ENCODE measurements around the gene DIAPH2.
"Not testable (repeated sequence)": the region's sequence is repeated elsewhere in the genome, so short reads cannot be mapped to it uniquely, and the experiment has no call there.

DNA sequence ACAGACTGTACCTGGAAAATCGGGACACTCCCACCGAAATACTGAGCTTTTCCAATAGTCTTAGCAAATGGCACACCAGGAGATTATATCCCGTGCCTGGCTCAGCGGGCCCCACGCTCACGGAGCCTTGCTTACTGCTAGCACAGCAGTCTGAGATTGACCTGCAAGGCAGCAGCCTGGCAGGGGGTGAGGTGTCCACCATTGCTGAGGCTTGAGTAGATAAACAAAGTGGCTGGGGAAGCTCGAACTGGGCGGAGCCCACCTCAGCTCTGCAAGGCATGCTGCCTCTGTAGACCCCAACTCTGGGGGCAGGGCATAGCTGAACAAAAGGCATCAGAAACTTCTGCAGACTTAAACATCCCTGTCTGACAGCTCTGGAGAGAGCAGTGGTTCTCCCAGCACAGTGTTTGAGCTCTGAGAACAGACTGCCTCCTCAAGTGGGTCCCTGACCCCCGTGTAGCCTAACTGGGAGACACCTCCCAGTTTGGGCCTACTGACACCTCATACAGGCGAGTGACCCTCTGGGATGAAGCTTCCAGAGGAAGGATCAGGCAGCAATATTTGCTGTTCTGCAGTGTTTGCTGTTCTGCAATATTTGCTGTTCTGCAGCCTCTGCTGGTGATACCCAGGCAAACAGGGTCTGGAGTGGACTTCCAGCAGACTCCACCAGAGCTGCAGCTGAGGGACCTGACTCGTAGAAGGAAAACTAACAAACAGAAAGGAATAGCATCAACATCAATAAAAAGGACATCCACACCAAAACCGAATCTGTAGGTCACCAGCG is 725.2 kb downstream of the DIAPH2 start:
- TF ChIP-seq, protein P1, sequence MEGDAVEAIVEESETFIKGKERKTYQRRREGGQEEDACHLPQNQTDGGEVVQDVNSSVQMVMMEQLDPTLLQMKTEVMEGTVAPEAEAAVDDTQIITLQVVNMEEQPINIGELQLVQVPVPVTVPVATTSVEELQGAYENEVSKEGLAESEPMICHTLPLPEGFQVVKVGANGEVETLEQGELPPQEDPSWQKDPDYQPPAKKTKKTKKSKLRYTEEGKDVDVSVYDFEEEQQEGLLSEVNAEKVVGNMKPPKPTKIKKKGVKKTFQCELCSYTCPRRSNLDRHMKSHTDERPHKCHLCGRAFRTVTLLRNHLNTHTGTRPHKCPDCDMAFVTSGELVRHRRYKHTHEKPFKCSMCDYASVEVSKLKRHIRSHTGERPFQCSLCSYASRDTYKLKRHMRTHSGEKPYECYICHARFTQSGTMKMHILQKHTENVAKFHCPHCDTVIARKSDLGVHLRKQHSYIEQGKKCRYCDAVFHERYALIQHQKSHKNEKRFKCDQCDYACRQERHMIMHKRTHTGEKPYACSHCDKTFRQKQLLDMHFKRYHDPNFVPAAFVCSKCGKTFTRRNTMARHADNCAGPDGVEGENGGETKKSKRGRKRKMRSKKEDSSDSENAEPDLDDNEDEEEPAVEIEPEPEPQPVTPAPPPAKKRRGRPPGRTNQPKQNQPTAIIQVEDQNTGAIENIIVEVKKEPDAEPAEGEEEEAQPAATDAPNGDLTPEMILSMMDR (conservative IDR thresholded peaks at IDR 0.05; ENCODE audit: low read depth, low read length) = not testable (repeated sequence)
- not testable (repeated sequence) for TF ChIP-seq EZH2 (IDR thresholded peaks at IDR 0.05; ENCODE audit: borderline replicate concordance, low read depth, low read length, poor library complexity, severe bottlenecking)
